Adrenal gland (tissue), 12 donors: ENCODE data around the gene GPC6. TPM values are rescaled to one million over a fixed set of nuclear protein-coding genes. Genes with fewer than 3 reads are reported as not detected.

Experiments used
- DNase-seq, 7 donors: peaks; one replicate each; pipeline ENCODE4 v3.0.0-alpha.2; 2019 to 2020
- H3K27ac ChIP-seq, 5 donors: fragments of 200-600 bp; sonication (generic) in 4 of 5; 1 replicate in 3 of 5; 2 replicates in 2 of 5; pipeline versions ENCODE4 v1.5.1 to v1.8.0; 2016 to 2020; ENCODE audit warnings: mild to moderate bottlenecking in 1 of 5
- H3K27me3 ChIP-seq: fragments of 200-600 bp; 2 replicates; pipeline ENCODE4 v1.8.0; 2021
- H3K36me3 ChIP-seq, 2 donors: fragments of 200-600 bp; replicated peaks in 1 of 2; 1 replicate in 1 of 2; 2 replicates in 1 of 2; pipeline versions ENCODE4 v1.5.1 to v1.8.0; 2018 to 2022
- H3K4me1 ChIP-seq, 2 donors: fragments of 200-600 bp; replicated peaks in 1 of 2; 1 replicate in 1 of 2; 2 replicates in 1 of 2; pipeline versions ENCODE4 v1.5.1 to v1.8.0; 2018 to 2021
- H3K4me3 ChIP-seq, 4 donors: fragments of 200-600 bp; sonication (generic) in 3 of 4; one replicate each; pipeline ENCODE4 v1.5.1; 2016 to 2018
- H3K9me3 ChIP-seq, 3 donors: fragments of 200-600 bp; sonication (generic) in 1 of 3; replicated peaks in 1 of 3; 1 replicate in 2 of 3; 2 replicates in 1 of 3; pipeline versions ENCODE4 v1.5.1 to v1.8.0; 2016 to 2021
- CTCF ChIP-seq, 6 experiments: fragments of 450-650 bp in 4 of 6; fragments of 200-600 bp in 2 of 6; sonication (generic) in 1 of 6; IDR thresholded peaks; 1 replicate in 5 of 6; 2 replicates in 1 of 6; pipeline versions ENCODE4 v1.5.1 to v1.8.0; 2016 to 2021; ENCODE audit warnings: antibody characterized with exemption in 6 of 6, mild to moderate bottlenecking in 2 of 6, moderate library complexity in 1 of 6
- POLR2A ChIP-seq, 2 donors: fragments of 450-650 bp; IDR thresholded peaks; one replicate each; pipeline ENCODE4 v1.6.1; 2017; ENCODE audit warnings: antibody characterized with exemption in 2 of 2, mild to moderate bottlenecking in 2 of 2, moderate library complexity in 1 of 2
- WGBS, 4 donors: extraction: QIAGEN DNeasy Blood & Tissue Kit in 2 of 4; methylation state at CpG; one replicate each; pipeline versions ENCODE4 v1.1.5 to v1.1.7; 2013 to 2017; 5-methylcytosine and 5-hydroxymethylcytosine counted together
- intact Hi-C, 2 donors: fragments of 100-400 bp; cut with DNase I; formaldehyde crosslinking; loops; one replicate each; pipeline versions ENCODE4 v1.14.1 to v1.15.0; 2022 to 2023
- polyA plus RNA-seq, 3 donors: library from polyadenylated mRNA; stranded (reverse); fragments of 200-250 nt in 2 of 3; fragments of 350-450 nt in 1 of 3; fragmentation: Illumina TruSeq in 1 of 3; extraction: RNeasy Lipid Tissue Mini Kit (QIAGEN cat#74804) in 1 of 3; gene quantifications; one replicate each; pipeline ENCODE4 v1.2.3, GENCODE V29; 2013 to 2014
- total RNA-seq, 9 donors: library from RNA; depleted of rRNA in 4 of 9; stranded (reverse); fragments of >200 nt in 4 of 9; fragments of 120-200 nt in 1 of 9; fragmentation: NEBNext Ultra II Directional in 1 of 9; extraction: Animal tissue kit (Norgen Biotek cat#: 25700) in 1 of 9; gene quantifications; one replicate each; pipeline versions ENCODE4 v1.1.0 to v1.2.4, GENCODE V29; 2013 to 2023
- donor health status: healthy with polysubstance abuse.
- donor health status: Bipolar disorder and iron deficiency.
- donor health status: DM: yes; HTN: yes; CAD: no.
- donor health status: DM: no; HTN: no; CAD: no.
- donor health status: DM: no; HTN: no; CAD: no.
- donor health status: DM: yes; HTN: yes; CAD: no.

Gene GPC6
- total and polyA plus RNA-seq, 12 donors = 0.37 to 62.3 (median 2.5) TPM

- WGBS, 4 donors = 79 to 83% (median 80%) methylated on average over 14 of the region's 14 CpGs
- no peaks in the 10 kb centered on the region for H3K27me3 ChIP-seq
- no peak overlapping the region for H3K27ac ChIP-seq
- H3K4me3 ChIP-seq = no peak overlapping the region
- DNase-seq = no peak
- no peaks in the 10 kb centered on the region for H3K9me3 ChIP-seq
- intact Hi-C loops = no loop called here
- peaks cover 12 to 24% of the 10 kb centered on the region in 2 donors for H3K4me1 ChIP-seq
- TF ChIP-seq POLR2A (IDR thresholded peaks at IDR 0.05) = no peak
- TF ChIP-seq CTCF (IDR thresholded peaks at IDR 0.05) = no peak
- no peaks in the 10 kb centered on the region for H3K36me3 ChIP-seq
Measured at GRCh38 chr13:94324767-94325540, 1098.3 kb downstream of the GPC6 start.

GRCh38 chr13:94325650-94326049 lies 1099.0 kb downstream of the GPC6 start:
- intact Hi-C loops = no loop called here
- Histone ChIP-seq H3K9me3 (no peaks in the 10 kb centered on the region), H3K27me3 (no peaks in the 10 kb centered on the region), H3K4me3 (no peak overlapping the region), H3K36me3 (no peaks in the 10 kb centered on the region), H3K4me1 (peaks cover 17 to 31% of the 10 kb centered on the region in 2 donors), H3K27ac (peak overlapping the region in 1 of 5 donors; percentile 17)
- TF ChIP-seq CTCF (IDR thresholded peaks at IDR 0.05) (no peak), POLR2A (IDR thresholded peaks at IDR 0.05) (no peak)
- DNase-seq = peak in 6 of 7 donors; percentile 30 to 60 (median 41)
- 34 to 46% (median 40%) methylated on average over 6 of the region's 6 CpGs for WGBS, 4 donors

- Histone ChIP-seq H3K4me1 (peaks cover 17 to 32% of the 10 kb centered on the region in 2 donors), H3K27me3 (no peaks in the 10 kb centered on the region), H3K4me3 (no peak overlapping the region), H3K9me3 (no peaks in the 10 kb centered on the region), H3K36me3 (no peaks in the 10 kb centered on the region), H3K27ac (no peak overlapping the region)
- WGBS, 4 donors = 56 to 73% (median 68%) methylated on average over 6 of the region's 6 CpGs
- DNase-seq = no peak
- intact Hi-C loops = no loop called here
- no peak for TF ChIP-seq POLR2A (IDR thresholded peaks at IDR 0.05)
- TF ChIP-seq CTCF (IDR thresholded peaks at IDR 0.05) = no peak
Measured at GRCh38 chr13:94327318-94327717, 1100.7 kb downstream of the GPC6 start.

GRCh38 chr13:94328381-94329041 lies 1101.9 kb downstream of the GPC6 start:
- no peaks in the 10 kb centered on the region for H3K27me3 ChIP-seq
- H3K36me3 ChIP-seq = no peaks in the 10 kb centered on the region
- H3K9me3 ChIP-seq = no peaks in the 10 kb centered on the region
- H3K4me1 ChIP-seq = peaks cover 17 to 32% of the 10 kb centered on the region in 2 donors
- no peak overlapping the region for H3K4me3 ChIP-seq
- DNase-seq = no peak
- TF ChIP-seq CTCF (IDR thresholded peaks at IDR 0.05) (no peak), POLR2A (IDR thresholded peaks at IDR 0.05) (no peak)
- WGBS, 4 donors = 79 to 92% (median 88%) methylated on average over 10 to 13 of the region's 13 CpGs
- intact Hi-C loops = no loop called here
- H3K27ac ChIP-seq = peak overlapping the region in 2 of 5 donors; percentile 75 to 78
